Measurements from ENCODE around the gene SUN5. TPM values are rescaled to one million over a fixed set of nuclear protein-coding genes. Genes with fewer than 3 reads are reported as not detected.

Gene SUN5
- total and polyA plus RNA-seq, 2 of the 8 experiments (the other 6 are each of a cell fraction or from before 2014, with no cell fraction given), result not detected

DNA sequence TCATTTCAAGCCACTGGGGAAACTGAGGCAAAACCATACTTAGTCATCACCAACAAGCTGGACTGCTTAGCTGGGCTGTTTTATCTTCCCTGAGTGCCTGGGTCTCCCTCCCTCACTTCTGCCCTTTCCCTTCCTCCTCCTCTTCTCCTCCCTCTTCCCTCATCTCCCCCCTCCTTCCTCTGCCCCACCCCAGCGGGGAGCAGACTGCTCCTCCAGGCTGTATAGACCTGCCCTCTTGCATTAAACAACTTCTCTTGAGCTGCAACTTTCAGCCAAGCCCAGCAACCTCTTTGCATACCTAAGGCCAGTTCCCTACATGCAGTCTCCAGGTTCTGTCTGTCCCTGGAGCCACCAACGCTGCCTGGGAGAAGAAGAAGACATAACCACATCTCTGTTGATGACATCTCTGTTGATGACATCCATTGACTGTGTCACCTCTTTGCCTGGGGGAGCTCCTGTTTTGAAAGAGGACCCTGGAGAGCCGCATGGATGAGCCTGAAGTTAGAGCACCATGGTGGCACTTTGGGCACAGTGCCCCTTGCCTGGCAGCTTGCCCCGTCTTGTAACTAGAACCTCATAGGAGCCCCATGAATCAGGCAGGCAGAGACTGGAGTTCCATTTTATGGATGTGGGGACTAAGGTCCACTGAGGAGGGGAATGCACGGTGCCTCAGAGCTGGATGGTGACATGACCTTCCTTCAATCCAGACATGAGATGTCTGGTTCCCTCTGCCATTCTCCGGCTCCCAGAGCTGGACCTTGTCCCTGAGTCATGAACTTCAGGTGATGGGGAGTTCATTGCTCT lies 19.4 kb upstream of the SUN5 start:
- Histone ChIP-seq H3K56ac (replicated peaks; ENCODE audit: insufficient read length, low read depth, low read length) (no peak overlapping the region), H3K9ac (replicated peaks in 1 of 4; ENCODE audit: extremely low read depth in 1 of 4, low read depth in 3 of 4, low read length in 3 of 4) (no peak overlapping the region), H3K4me3 (ENCODE audit: extremely low read depth in 1 of 4, insufficient read depth in 2 of 4, low read depth in 3 of 4, low read length in 4 of 4) (no peak overlapping the region), H3K79me1 (ENCODE audit: low read depth, low read length) (no peaks in the 10 kb centered on the region), H3K4me1 (replicated peaks in 1 of 4; ENCODE audit: control insufficient read depth in 3 of 4, insufficient read depth in 4 of 4, low read length in 3 of 4) (no peaks in the 10 kb centered on the region), H3K79me2 (ENCODE audit: control insufficient read depth in 1 of 2, insufficient read depth in 2 of 2, low read length in 2 of 2) (no peaks in the 10 kb centered on the region), H2BK20ac (ENCODE audit: low read length) (no peak overlapping the region), H3K18ac (ENCODE audit: extremely low read depth, low read length) (no peak overlapping the region), H3K4ac (replicated peaks; ENCODE audit: insufficient read length, low read depth, low read length) (no peak overlapping the region), H2BK120ac (replicated peaks; ENCODE audit: low read depth, low read length) (no peak overlapping the region), H3K4me2 (ENCODE audit: insufficient read depth in 1 of 2, low read depth in 2 of 2, low read length in 2 of 2) (no peak overlapping the region), H4K8ac (ENCODE audit: extremely low read depth, insufficient read depth, low read length) (no peak overlapping the region), H2BK12ac (ENCODE audit: low read depth, low read length) (no peak overlapping the region), H4K20me1 (replicated peaks in 1 of 2; ENCODE audit: control insufficient read depth in 1 of 2, insufficient read depth in 2 of 2, low read length in 2 of 2) (peaks cover 0 to 3% of the 10 kb centered on the region in 2 experiments), H2AFZ (ENCODE audit: low read length) (no peak overlapping the region), H2BK5ac (ENCODE audit: low read depth, low read length) (no peak overlapping the region), H3K36me3 (ENCODE audit: control insufficient read depth in 2 of 4, insufficient read depth in 4 of 4, low read length in 3 of 4) (no peaks in the 10 kb centered on the region), H3K27me3 (replicated peaks in 1 of 4; ENCODE audit: control insufficient read depth in 3 of 4, extremely low read depth in 1 of 4, insufficient read depth in 3 of 4, low read length in 3 of 4) (no peaks in the 10 kb centered on the region), H3K14ac (ENCODE audit: insufficient read length) (no peak overlapping the region), H4K91ac (replicated peaks; ENCODE audit: insufficient read length, low read length) (no peak overlapping the region), H4K5ac (ENCODE audit: insufficient read length, low read depth, low read length) (no peak overlapping the region), H2BK15ac (ENCODE audit: low read length) (no peak overlapping the region), H3K23ac (ENCODE audit: insufficient read length) (no peak overlapping the region), H3K27ac (ENCODE audit: low read depth, low read length) (no peak overlapping the region), H3K23me2 (ENCODE audit: low read depth, low read length) (peaks cover 8% of the 10 kb centered on the region; the same call in 1 of the 2 replicates), H2AK5ac (ENCODE audit: low read depth, low read length) (no peak overlapping the region), H3K9me3 (ENCODE audit: insufficient read depth in 2 of 2, low read depth in 1 of 2, low read length in 1 of 2) (no peaks in the 10 kb centered on the region)
- POLR2A ChIA-PET (ENCODE audit: partially characterized antibody), result no interaction called here
- DNase-seq (ENCODE audit: low read depth in 1 of 2, low spot score in 2 of 2) (no peak), FAIRE-seq (no peak)
- 71% methylated on average over 6 of the region's 6 CpGs; no CpG with 5 or more reads in 1 of the 2 experiments for WGBS, 2 experiments (ENCODE audit: extremely low coverage in 1 of 2, insufficient coverage in 1 of 2, insufficient read length in 1 of 2, insufficient replicate concordance in 2 of 2, low coverage in 1 of 2, low lambda C conversion rate in 2 of 2, missing lambda C conversion rate in 1 of 2)
- CTCF ChIA-PET (ENCODE audit: partially characterized antibody), result interaction anchor here (0.6 to 11.8 kb wide), 3 partner anchors 18 to 34 kb away, joined by 3 to 86 read pairs (median 4); partner anchors contain the start of genes BPIFB2 and SUN5
- no peak for TF ChIP-seq SP2 (IDR thresholded peaks at IDR 0.05; ENCODE audit: low read length)
- TF ChIP-seq NRF1 (IDR thresholded peaks at IDR 0.05; ENCODE audit: low read depth, low read length), result no peak
- no peak for TF ChIP-seq NANOG (IDR thresholded peaks at IDR 0.05; ENCODE audit: insufficient read depth, low read depth, low read length, poor library complexity, severe bottlenecking)
